ENCODE data around the gene SRRD.

DNA sequence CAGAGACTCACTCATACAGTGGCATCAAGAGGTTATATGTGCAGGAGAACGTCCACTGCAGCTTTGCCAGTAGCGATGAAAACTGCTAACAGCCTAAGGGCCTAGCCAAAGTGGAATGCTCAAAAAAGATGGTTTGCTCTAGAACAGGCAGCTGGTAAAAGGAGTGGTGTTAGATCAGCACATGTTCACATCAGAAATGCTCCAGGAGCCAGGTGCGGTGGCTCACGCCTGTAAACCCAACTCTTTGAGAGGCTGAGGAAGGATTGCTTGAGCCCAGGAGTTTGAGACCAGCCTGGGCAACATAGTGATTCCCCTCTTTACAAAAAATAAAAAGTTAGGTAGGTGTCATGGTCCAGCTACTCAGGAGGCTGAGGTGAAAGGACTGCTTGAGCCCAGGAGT, 38.9 kb downstream of the SRRD start:
- TF ChIP-seq, protein P1, sequence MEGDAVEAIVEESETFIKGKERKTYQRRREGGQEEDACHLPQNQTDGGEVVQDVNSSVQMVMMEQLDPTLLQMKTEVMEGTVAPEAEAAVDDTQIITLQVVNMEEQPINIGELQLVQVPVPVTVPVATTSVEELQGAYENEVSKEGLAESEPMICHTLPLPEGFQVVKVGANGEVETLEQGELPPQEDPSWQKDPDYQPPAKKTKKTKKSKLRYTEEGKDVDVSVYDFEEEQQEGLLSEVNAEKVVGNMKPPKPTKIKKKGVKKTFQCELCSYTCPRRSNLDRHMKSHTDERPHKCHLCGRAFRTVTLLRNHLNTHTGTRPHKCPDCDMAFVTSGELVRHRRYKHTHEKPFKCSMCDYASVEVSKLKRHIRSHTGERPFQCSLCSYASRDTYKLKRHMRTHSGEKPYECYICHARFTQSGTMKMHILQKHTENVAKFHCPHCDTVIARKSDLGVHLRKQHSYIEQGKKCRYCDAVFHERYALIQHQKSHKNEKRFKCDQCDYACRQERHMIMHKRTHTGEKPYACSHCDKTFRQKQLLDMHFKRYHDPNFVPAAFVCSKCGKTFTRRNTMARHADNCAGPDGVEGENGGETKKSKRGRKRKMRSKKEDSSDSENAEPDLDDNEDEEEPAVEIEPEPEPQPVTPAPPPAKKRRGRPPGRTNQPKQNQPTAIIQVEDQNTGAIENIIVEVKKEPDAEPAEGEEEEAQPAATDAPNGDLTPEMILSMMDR (IDR thresholded peaks at IDR 0.05 in 8 of 11, conservative IDR thresholded peaks at IDR 0.05 in 3 of 11) = no peak
- TF ChIP-seq POLR2A (IDR thresholded peaks at IDR 0.05) = no peak

Data from spleen (tissue), 7 donors.